ENCODE data around the gene LTBP1. TPM values are rescaled to one million over a fixed set of nuclear protein-coding genes. Genes with fewer than 3 reads are reported as not detected.

The LTBP1 gene
- total RNA-seq, 1 experiment from 2014 or later, result 28.5 TPM

DNA sequence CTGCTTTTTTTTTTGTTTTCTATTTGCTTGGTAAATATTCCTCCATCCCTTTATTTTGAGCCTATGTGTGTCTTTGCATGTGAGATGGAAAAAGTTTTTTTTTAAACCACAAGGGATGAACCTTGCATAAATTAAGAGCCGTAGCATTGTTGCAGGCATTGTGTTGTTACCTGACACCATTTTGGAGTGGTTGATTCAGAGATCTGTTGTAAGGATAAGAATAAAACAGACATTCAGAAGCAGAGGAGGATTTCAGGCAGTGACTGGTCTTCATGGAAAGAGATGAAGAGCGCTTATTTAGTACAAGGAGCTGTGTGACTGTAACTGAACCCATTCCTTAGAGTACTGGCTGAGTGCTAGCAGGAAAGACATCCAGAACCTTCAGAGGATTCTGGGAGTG, 101.2 kb downstream of the LTBP1 start:
- Histone ChIP-seq H3K56ac (ENCODE audit: insufficient read length, low read depth, low read length) (no peak overlapping the region), H3K14ac (ENCODE audit: insufficient read depth, low read length) (no peak overlapping the region), H3K23me2 (ENCODE audit: insufficient read length, low read depth, low read length, poor library complexity, severe bottlenecking) (no peaks in the 10 kb centered on the region), H4K20me1 (ENCODE audit: control insufficient read depth, insufficient read depth, insufficient read length) (no peaks in the 10 kb centered on the region), H2BK5ac (ENCODE audit: insufficient read length, low read length) (no peak overlapping the region), H3K27ac (ENCODE audit: insufficient read length, low read depth, low read length) (no peak overlapping the region), H3K79me2 (ENCODE audit: insufficient read depth, low read length) (no peaks in the 10 kb centered on the region), H3K4me2 (ENCODE audit: insufficient read depth, insufficient read length, low read length) (no peak overlapping the region), H4K91ac (ENCODE audit: insufficient read length, low read depth, low read length) (no peak overlapping the region), H2BK20ac (ENCODE audit: low read depth, low read length, poor library complexity, severe bottlenecking) (no peak overlapping the region), H4K5ac (ENCODE audit: insufficient read length, low read depth, low read length) (no peak overlapping the region), H2BK120ac (ENCODE audit: low read depth, low read length, poor library complexity, severe bottlenecking) (no peak overlapping the region), H2BK12ac (ENCODE audit: insufficient read length, low read depth, low read length) (no peak overlapping the region), H3K4me1 (ENCODE audit: insufficient read depth, low read length) (no peaks in the 10 kb centered on the region; the same call in 1 of the 2 replicates), H3K27me3 (ENCODE audit: insufficient read depth, low read length) (no peaks in the 10 kb centered on the region), H2AFZ (ENCODE audit: low read length) (no peak overlapping the region), H3K23ac (ENCODE audit: insufficient read length, low read depth, low read length) (no peak overlapping the region), H3K4ac (ENCODE audit: low read depth, low read length) (no peak overlapping the region), H3T11ph (ENCODE audit: low read length) (no peak overlapping the region), H4K8ac (replicated peaks; ENCODE audit: insufficient read length, low read depth, low read length) (no peak overlapping the region), H3K9ac (ENCODE audit: extremely low read depth, insufficient read length, low read length) (no peak overlapping the region), H3K9me3 (ENCODE audit: control insufficient read depth, low read depth, low read length) (no peaks in the 10 kb centered on the region), H2BK15ac (ENCODE audit: low read depth, low read length) (no peak overlapping the region), H3K79me1 (ENCODE audit: insufficient read depth, low read depth, low read length, poor library complexity, severe bottlenecking) (no peaks in the 10 kb centered on the region), H2AK5ac (ENCODE audit: insufficient read length, low read length) (no peak overlapping the region), H3K18ac (ENCODE audit: insufficient read length, low read depth, low read length) (no peak overlapping the region)
- no CpG with 5 or more reads among the region's 2 CpGs for WGBS (ENCODE audit: extremely low coverage, insufficient read length, low lambda C conversion rate)
- H3K4me1 Mint-ChIP-seq, result peaks cover 19 to 22% of the 10 kb centered on the region in 2 experiments
- no peak overlapping the region for H3K4me3 Mint-ChIP-seq
- no peaks in the 10 kb centered on the region for H3K27me3 Mint-ChIP-seq (ENCODE audit: low read depth)
- TF ChIP-seq, protein P1, sequence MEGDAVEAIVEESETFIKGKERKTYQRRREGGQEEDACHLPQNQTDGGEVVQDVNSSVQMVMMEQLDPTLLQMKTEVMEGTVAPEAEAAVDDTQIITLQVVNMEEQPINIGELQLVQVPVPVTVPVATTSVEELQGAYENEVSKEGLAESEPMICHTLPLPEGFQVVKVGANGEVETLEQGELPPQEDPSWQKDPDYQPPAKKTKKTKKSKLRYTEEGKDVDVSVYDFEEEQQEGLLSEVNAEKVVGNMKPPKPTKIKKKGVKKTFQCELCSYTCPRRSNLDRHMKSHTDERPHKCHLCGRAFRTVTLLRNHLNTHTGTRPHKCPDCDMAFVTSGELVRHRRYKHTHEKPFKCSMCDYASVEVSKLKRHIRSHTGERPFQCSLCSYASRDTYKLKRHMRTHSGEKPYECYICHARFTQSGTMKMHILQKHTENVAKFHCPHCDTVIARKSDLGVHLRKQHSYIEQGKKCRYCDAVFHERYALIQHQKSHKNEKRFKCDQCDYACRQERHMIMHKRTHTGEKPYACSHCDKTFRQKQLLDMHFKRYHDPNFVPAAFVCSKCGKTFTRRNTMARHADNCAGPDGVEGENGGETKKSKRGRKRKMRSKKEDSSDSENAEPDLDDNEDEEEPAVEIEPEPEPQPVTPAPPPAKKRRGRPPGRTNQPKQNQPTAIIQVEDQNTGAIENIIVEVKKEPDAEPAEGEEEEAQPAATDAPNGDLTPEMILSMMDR (conservative IDR thresholded peaks at IDR 0.05), result no peak
- H3K9me3 Mint-ChIP-seq, result no peaks in the 10 kb centered on the region
- DNase-seq, result no peak
- peak overlapping the region in 1 of 3 experiments; percentile 65; a peak in 3 of 7 replicates for H3K27ac Mint-ChIP-seq
- H3K36me3 Mint-ChIP-seq (ENCODE audit: insufficient read depth in 1 of 3, low read depth in 3 of 3), result no peaks in the 10 kb centered on the region
